HT1080 (cell line): ENCODE measurements around the gene SLAMF1. TPM values are rescaled to one million over a fixed set of nuclear protein-coding genes. Genes with fewer than 3 reads are reported as not detected.
"Not testable (repeated sequence)": the region's sequence is repeated elsewhere in the genome, so short reads cannot be mapped to it uniquely, and the experiment has no call there.

Experiments used
- DNase-seq: peaks from one replicate; pipeline ENCODE4 v3.0.0-alpha.2; 2015; ENCODE audit warnings: low read depth
- polyA plus RNA-seq, 2 experiments: library from polyadenylated mRNA; depleted of rRNA; stranded (reverse); fragments of >200 nt; gene quantifications; 2 replicates each; pipeline ENCODE4 v1.2.3, GENCODE V29; 2015
- total RNA-seq: library from RNA; depleted of rRNA; stranded (reverse); fragments of >200 nt; shearing (Covaris generic); gene quantifications from 2 replicates; pipeline ENCODE4 v1.2.3, GENCODE V29; 2014; rRNA removed

The SLAMF1 gene
- total RNA-seq, result 0.03 TPM in 1 of 2 replicates, not detected in the other
- polyA plus RNA-seq (2015; cell fraction: cytosol; rRNA removed), result not detected in 2 replicates
- polyA plus RNA-seq (2015; cell fraction: nucleus; rRNA removed), result not detected in 2 replicates

- peak; percentile 29 for DNase-seq
These were observed at the start of gene SLAMF1 for GRCh38 chr1:160646711-160647328. Gene SLAMF1, minus strand, starts transcription at chr1:160647044. Its CDS starts 99 bp downstream, at chr1:160646945.

- not testable (repeated sequence) for DNase-seq
These were observed 45.5 kb upstream of the SLAMF1 start for GRCh38 chr1:160692390-160692789.

GRCh38 chr1:160685266-160685665 is 38.4 kb upstream of the SLAMF1 start:
- DNase-seq, result no peak

GRCh38 chr1:160682983-160683865 is 36.4 kb upstream of the SLAMF1 start:
- DNase-seq, result no peak

- DNase-seq, result no peak
These were observed 35.0 kb upstream of the SLAMF1 start for GRCh38 chr1:160681891-160682140.

DNA sequence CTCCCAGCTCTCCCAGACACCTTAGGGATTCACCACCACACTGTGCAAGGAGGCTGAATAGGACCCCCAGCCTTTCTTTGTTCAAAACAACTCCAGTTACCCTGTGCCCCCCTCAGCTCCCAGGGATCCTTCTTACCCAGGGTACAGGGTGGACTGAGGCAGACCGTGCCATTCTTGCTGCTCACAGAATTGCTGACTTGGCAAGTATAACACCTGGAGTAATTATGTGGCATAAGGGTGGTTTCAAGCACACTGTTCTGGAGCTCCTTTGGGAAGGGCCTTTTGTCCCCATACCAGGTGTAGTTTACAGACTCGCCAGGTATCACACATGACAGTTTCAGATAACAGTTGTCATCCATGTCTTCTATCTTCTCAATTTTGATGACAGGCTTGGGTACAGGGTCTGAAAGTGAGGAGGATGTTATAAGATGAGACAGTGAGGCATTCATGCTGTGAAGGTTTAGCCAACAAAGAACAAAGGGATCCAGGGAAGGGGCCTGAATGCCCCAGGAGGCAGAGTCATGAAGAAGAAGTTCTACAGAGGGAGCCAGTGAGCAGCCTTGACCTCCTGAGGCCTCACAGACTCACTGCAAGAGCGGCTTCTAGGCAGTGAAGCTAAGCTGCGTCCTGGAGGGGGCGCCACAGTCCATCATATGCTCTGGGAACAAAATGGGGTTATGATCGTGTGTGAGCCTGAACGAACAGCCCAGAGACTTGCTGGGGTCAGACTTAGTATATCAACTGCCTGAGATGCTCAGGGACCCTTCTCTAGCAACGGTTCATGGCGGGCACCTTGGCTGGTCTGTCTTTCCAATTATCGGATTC is 34.4 kb upstream of the SLAMF1 start:
- peak; percentile 73 for DNase-seq

GRCh38 chr1:160680399-160680798 is 33.6 kb upstream of the SLAMF1 start:
- no peak for DNase-seq

DNA sequence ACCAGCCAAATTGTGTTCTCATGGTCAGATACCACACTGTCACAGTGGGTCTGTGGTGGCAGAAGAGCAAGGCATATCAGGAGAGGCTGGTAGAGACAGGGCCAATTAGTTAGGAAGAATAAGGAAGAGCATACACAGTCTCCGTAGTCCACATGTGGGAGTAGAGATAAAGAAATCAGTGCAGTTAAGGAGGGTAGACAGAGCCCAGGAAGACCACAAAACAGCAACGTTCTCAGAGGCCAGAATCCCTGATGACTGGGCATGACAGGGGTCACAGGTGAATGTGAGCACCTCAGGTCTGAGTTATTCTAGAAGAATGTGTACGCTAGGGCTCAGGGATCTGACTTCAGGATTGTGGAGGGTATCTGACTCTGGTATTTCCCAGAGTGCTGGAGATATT is 33.0 kb upstream of the SLAMF1 start:
- DNase-seq, result no peak

- no peak for DNase-seq
These were observed 30.2 kb upstream of the SLAMF1 start for GRCh38 chr1:160676869-160677597.

DNA sequence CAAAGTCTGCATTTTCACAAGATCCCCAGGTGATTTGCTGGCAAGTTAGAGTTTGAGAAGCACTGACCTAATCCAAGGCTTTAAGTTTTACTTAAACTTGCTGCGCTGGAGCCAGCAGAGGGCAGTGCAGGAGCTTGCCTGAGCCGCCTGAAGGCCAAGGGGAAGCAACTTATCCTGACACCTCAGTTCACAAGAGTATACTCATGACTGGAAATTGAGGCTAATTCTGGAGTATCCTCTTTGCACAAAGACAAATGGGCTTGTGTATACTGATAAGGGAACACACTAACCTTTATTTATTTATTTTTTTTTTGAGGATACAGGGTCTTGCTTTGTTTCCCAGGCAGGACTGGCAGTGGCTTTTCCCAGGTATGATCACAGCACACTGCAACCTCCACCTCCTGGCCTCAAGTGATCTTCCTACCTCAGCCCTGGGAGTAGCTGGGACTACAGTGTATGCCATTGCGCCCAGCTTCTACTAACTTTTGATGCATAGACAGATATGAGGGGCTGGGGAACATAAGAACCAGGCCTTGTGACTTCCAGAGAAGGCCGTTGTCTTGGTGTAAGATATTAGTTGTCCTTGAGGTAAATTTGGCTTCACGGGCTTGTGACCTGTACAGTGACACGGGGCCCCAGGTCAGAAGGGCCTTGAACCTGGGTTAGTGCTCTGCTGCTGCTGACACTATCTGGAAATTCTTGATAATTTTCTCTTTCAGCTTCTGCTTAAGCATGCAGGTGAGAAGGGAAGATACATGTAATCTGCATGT is 29.0 kb upstream of the SLAMF1 start:
- DNase-seq, result peak; percentile 50

DNA sequence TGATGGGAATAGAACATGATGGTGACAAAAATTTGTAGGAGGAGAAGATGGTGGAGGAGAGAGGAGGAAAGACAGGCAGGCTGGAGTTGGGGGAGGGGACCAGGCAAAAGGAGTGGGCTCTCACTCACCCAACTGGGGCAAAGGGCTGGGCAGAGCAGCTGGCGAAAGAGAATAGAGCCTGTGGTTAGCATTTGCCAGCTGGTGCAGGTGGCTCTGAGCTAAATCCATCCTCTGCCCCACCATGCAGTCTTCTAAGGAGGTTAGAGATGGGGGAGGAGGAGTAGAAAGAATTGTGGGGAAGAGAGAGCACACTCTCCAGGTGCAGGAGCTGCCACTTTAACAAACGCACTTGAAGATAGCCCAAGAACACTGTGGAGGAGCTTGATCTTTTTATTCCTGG is 27.6 kb upstream of the SLAMF1 start:
- DNase-seq, result no peak

GRCh38 chr1:160672789-160673695 is 26.2 kb upstream of the SLAMF1 start:
- no peak for DNase-seq

- no peak for DNase-seq
These were observed 25.0 kb upstream of the SLAMF1 start for GRCh38 chr1:160671603-160672517.

DNA sequence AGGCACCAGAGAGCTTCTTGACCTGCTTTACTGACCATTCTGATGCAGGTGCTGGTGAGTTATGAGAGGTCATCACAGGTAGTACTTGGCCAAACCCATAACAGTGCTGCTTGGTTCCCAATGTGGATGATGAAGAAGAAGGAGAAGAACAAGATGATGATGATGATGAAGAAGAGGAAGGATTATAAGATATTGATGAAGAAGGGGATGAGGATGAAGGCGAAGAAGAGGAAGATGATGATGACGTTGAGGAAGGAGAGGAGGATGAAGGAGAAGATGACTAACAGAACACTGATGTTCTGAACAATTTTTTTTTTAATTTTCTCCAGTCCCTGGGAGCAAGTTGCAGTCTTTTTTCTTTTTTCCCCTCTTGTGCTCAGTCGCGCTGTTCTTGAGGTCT is 23.9 kb upstream of the SLAMF1 start:
- DNase-seq, result no peak

GRCh38 chr1:160669802-160670201 is 23.0 kb upstream of the SLAMF1 start:
- DNase-seq, result no peak

GRCh38 chr1:160669276-160669675 is 22.4 kb upstream of the SLAMF1 start:
- DNase-seq, result no peak

DNA sequence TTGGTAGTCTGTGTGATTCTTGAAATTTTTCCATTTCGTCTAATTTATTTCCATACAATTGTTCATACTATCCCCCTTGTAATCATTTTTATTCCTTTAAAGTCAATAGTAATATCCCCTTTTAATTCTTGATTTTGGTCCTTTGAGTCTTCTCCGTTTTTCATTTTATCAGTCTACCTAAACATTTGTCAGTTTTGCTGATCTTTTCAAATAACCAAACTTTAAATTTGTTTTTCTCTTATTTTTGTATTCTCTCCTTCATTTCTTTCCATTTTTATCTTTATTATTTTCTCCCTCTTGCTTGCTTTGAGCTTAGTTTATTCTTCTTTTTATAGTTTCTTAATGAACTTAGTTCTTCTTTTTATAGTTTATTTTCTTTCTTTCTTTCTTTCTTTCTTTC is 21.1 kb upstream of the SLAMF1 start:
- DNase-seq, result no peak

DNA sequence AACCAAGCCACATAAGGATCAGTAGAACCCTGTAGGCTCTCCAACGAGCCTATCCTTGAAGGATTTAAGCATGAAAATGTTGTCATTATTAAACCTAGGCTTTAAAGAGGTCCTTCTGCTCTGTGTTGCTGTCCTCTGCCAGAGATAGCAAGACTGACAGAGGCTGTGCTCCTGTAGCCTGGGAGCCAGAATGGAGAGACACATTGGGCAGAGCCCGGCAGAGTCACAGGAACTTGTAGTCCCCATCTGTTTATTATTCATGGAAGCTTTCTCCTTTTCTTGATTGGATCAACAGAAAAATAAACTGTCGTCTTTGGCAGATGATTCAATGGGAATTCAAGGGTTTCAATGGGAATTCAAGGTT is 19.2 kb upstream of the SLAMF1 start:
- no peak for DNase-seq
